ENCODE measurements around the gene CPNE1.
"Not testable (repeated sequence)": the region's sequence is repeated elsewhere in the genome, so short reads cannot be mapped to it uniquely, and the experiment has no call there.

DNA sequence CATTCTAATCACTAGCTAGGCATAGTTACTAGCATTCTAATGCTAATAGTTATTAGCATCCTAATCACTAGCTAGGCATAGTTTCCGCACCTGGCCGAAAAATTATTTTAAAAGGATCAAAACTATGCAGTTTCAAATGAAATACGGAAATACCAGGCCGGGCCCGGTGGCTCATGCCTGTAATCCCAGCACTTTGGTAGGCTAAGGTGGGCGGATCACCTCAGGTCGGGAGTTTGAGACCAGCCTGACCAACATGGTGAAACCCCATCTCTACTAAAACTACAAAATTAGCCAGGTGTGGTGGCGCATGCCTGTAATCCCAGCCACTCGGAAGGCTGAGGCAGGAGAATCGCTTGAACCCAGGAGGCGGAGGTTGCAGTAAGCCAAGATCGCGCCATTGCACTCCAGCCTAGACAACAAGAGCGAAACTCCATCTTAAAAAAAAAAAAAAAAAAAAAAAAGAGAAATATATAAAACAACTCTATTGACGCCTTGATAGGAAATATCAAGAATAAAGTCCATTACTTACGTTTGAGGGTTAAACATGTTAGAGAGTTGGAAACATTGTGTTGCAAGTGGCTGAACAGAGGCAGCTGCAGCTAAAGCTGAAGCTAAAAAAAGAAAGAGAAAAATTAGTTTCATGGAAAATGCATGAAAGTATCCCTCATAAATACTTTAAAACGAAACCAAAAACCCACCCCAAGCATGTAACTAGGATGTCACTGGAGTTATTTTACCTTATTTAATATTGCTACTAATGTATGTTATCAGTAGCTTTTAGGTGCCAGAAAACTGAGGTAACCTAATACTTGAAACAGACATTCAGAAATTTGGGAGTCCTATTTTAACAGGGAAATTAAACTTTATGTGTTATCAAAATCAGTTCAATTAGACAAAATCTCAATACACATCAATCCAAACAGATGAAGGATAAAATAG, 42.2 kb upstream of the CPNE1 start:
- TF ChIP-seq, protein P1, sequence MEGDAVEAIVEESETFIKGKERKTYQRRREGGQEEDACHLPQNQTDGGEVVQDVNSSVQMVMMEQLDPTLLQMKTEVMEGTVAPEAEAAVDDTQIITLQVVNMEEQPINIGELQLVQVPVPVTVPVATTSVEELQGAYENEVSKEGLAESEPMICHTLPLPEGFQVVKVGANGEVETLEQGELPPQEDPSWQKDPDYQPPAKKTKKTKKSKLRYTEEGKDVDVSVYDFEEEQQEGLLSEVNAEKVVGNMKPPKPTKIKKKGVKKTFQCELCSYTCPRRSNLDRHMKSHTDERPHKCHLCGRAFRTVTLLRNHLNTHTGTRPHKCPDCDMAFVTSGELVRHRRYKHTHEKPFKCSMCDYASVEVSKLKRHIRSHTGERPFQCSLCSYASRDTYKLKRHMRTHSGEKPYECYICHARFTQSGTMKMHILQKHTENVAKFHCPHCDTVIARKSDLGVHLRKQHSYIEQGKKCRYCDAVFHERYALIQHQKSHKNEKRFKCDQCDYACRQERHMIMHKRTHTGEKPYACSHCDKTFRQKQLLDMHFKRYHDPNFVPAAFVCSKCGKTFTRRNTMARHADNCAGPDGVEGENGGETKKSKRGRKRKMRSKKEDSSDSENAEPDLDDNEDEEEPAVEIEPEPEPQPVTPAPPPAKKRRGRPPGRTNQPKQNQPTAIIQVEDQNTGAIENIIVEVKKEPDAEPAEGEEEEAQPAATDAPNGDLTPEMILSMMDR (IDR thresholded peaks at IDR 0.05) = not testable (repeated sequence)
- TF ChIP-seq POLR2A (IDR thresholded peaks at IDR 0.05) = not testable (repeated sequence)
